ENCODE measurements around the gene PHF20. TPM values are rescaled to one million over a fixed set of nuclear protein-coding genes. Genes with fewer than 3 reads are reported as not detected.

The PHF20 gene
- polyA plus RNA-seq, 1 donor (not counting 4 experiments of a cell fraction or from before 2014, with no cell fraction given): 31.9 TPM

GRCh38 chr20:35917077-35917476 is 145.3 kb downstream of the PHF20 start:
- Histone ChIP-seq H3K4me2 (ENCODE audit: control insufficient read depth, extremely low read depth, insufficient read depth, low read depth, low read length) (no peak overlapping the region), H3K27ac (ENCODE audit: control insufficient read depth, insufficient read depth, low read length) (no peak overlapping the region), H3K9me3 (ENCODE audit: control insufficient read depth, low read depth, low read length) (no peaks in the 10 kb centered on the region), H3K4me3 (ENCODE audit: control insufficient read depth in 2 of 3, extremely low read depth in 1 of 3, insufficient read depth in 2 of 3, low read depth in 1 of 3, low read length in 3 of 3) (no peak overlapping the region), H3K9me1 (ENCODE audit: control insufficient read depth, extremely low read depth, insufficient read depth, low read length) (no peaks in the 10 kb centered on the region), H4K20me1 (ENCODE audit: control insufficient read depth, extremely low read depth, insufficient read depth, low read length) (no peaks in the 10 kb centered on the region), H3K27me3 (ENCODE audit: control insufficient read depth, extremely low read depth, insufficient read depth, low read length) (no peaks in the 10 kb centered on the region), H3K9ac (ENCODE audit: control insufficient read depth, extremely low read depth, insufficient read depth, low read length) (no peak overlapping the region), H2AFZ (ENCODE audit: control insufficient read depth, low read length) (no peak overlapping the region), H3K36me3 (ENCODE audit: control insufficient read depth in 2 of 2, extremely low read depth in 1 of 2, insufficient read depth in 2 of 2, low read length in 2 of 2) (peaks cover 10 to 12% of the 10 kb centered on the region in 2 experiments), H3K79me2 (ENCODE audit: control insufficient read depth, insufficient read depth, low read length) (no peaks in the 10 kb centered on the region), H3K4me1 (ENCODE audit: control insufficient read depth, extremely low read depth, insufficient read depth, low read length) (no peaks in the 10 kb centered on the region)
- no peak for FAIRE-seq
- no peak for DNase-seq (ENCODE audit: low read depth, low spot score)
- TF ChIP-seq EZH2 (IDR thresholded peaks at IDR 0.05; ENCODE audit: low read length): no peak
- no peak for TF ChIP-seq CTCF (optimal IDR thresholded peaks at IDR 0.05 in 1 of 3, IDR thresholded peaks at IDR 0.05 in 1 of 3, conservative IDR thresholded peaks at IDR 0.05 in 1 of 3; ENCODE audit: extremely low read depth in 1 of 3, insufficient read depth in 2 of 3, low read length in 3 of 3)
- dilution Hi-C loops (cut with MboI; ENCODE audit: extremely low pct_ligation_motif_present, low sequenced_read_pairs): no loop called here

- Histone ChIP-seq H3K4me3 (ENCODE audit: control insufficient read depth in 2 of 3, extremely low read depth in 1 of 3, insufficient read depth in 2 of 3, low read depth in 1 of 3, low read length in 3 of 3) (no peak overlapping the region), H4K20me1 (ENCODE audit: control insufficient read depth, extremely low read depth, insufficient read depth, low read length) (no peaks in the 10 kb centered on the region), H3K4me2 (ENCODE audit: control insufficient read depth, extremely low read depth, insufficient read depth, low read depth, low read length) (no peak overlapping the region), H3K79me2 (ENCODE audit: control insufficient read depth, insufficient read depth, low read length) (no peaks in the 10 kb centered on the region), H3K9me3 (ENCODE audit: control insufficient read depth, low read depth, low read length) (no peaks in the 10 kb centered on the region), H3K36me3 (ENCODE audit: control insufficient read depth in 2 of 2, extremely low read depth in 1 of 2, insufficient read depth in 2 of 2, low read length in 2 of 2) (peaks cover 10 to 12% of the 10 kb centered on the region in 2 experiments), H3K27ac (ENCODE audit: control insufficient read depth, insufficient read depth, low read length) (no peak overlapping the region), H3K4me1 (ENCODE audit: control insufficient read depth, extremely low read depth, insufficient read depth, low read length) (no peaks in the 10 kb centered on the region), H3K27me3 (ENCODE audit: control insufficient read depth, extremely low read depth, insufficient read depth, low read length) (no peaks in the 10 kb centered on the region), H2AFZ (ENCODE audit: control insufficient read depth, low read length) (no peak overlapping the region), H3K9me1 (ENCODE audit: control insufficient read depth, extremely low read depth, insufficient read depth, low read length) (no peaks in the 10 kb centered on the region), H3K9ac (ENCODE audit: control insufficient read depth, extremely low read depth, insufficient read depth, low read length) (no peak overlapping the region)
- TF ChIP-seq EZH2 (IDR thresholded peaks at IDR 0.05; ENCODE audit: low read length): no peak
- TF ChIP-seq CTCF (optimal IDR thresholded peaks at IDR 0.05 in 1 of 3, IDR thresholded peaks at IDR 0.05 in 1 of 3, conservative IDR thresholded peaks at IDR 0.05 in 1 of 3; ENCODE audit: extremely low read depth in 1 of 3, insufficient read depth in 2 of 3, low read length in 3 of 3): no peak
- FAIRE-seq: no peak
- dilution Hi-C loops (cut with MboI; ENCODE audit: extremely low pct_ligation_motif_present, low sequenced_read_pairs): no loop called here
- DNase-seq (ENCODE audit: low read depth, low spot score): no peak
Observed at GRCh38 chr20:35918021-35918420, 146.2 kb downstream of the PHF20 start.
